PFSK-1 (cell line): ENCODE measurements around the gene PRPF19.

Experiments used
- FOXP2 ChIP-seq: optimal IDR thresholded peaks from 2 replicates; pipeline ENCODE3; 2011; ENCODE audit warnings: borderline replicate concordance, control low read depth, inconsistent platforms; ENCODE audit not compliant: insufficient read depth; ENCODE audit errors: extremely low read length, extremely low read depth
- POLR2AphosphoS5 ChIP-seq: IDR thresholded peaks from 2 replicates; pipeline ENCODE4 v1.6.1; 2012; ENCODE audit warnings: low read depth, mild to moderate bottlenecking, control low read depth, low read length, moderate library complexity
- REST ChIP-seq, 2 experiments: IDR thresholded peaks; 2 replicates each; pipeline versions ENCODE4 v1.6.1 to v1.8.0; 2011 to 2012; ENCODE audit warnings: low read depth in 2 of 2, low read length in 2 of 2, control low read depth in 1 of 2, inconsistent platforms in 1 of 2, mild to moderate bottlenecking in 1 of 2, moderate library complexity in 1 of 2; ENCODE audit not compliant: insufficient read depth in 1 of 2
- SIN3A ChIP-seq: IDR thresholded peaks from 2 replicates; pipeline ENCODE4 v1.6.1; 2012; ENCODE audit warnings: mild to moderate bottlenecking, low read length, moderate library complexity, borderline replicate concordance; ENCODE audit not compliant: insufficient read depth
- TAF1 ChIP-seq: IDR thresholded peaks from 2 replicates; pipeline ENCODE4 v1.6.1; 2012; ENCODE audit warnings: low read length, control low read depth, borderline replicate concordance; ENCODE audit not compliant: insufficient read depth

GRCh38 chr11:60845338-60845737 is 61.0 kb downstream of the PRPF19 start:
- TF ChIP-seq POLR2AphosphoS5 (no peak), TAF1 (no peak), REST (IDR thresholded peaks at IDR 0.05; ENCODE audit: insufficient read depth in 1 of 2, low read depth in 2 of 2, low read length in 2 of 2) (no peak), SIN3A (no peak), FOXP2 (no peak)
